ENCODE measurements around the gene ANXA5.

DNA sequence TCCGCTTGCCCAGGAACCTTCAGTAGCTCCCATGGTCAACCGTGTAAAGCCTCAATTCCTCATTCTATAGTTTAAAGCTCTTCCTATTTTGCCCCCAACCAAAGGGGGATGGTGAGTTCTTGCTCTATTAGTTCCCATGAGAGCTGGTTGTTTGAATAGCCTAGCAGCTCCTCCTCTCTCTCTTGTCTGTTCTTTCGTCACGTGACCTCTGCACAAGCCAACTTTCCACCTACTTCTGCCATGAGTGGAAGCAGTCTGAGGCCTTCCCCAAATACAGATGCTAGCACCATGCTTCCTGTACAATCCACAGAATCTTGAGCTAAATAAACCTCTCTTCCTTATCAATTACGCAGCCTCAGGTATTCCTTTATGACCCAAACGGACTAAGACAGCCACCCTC, 42.8 kb downstream of the ANXA5 start:
- TF ChIP-seq, protein P1, sequence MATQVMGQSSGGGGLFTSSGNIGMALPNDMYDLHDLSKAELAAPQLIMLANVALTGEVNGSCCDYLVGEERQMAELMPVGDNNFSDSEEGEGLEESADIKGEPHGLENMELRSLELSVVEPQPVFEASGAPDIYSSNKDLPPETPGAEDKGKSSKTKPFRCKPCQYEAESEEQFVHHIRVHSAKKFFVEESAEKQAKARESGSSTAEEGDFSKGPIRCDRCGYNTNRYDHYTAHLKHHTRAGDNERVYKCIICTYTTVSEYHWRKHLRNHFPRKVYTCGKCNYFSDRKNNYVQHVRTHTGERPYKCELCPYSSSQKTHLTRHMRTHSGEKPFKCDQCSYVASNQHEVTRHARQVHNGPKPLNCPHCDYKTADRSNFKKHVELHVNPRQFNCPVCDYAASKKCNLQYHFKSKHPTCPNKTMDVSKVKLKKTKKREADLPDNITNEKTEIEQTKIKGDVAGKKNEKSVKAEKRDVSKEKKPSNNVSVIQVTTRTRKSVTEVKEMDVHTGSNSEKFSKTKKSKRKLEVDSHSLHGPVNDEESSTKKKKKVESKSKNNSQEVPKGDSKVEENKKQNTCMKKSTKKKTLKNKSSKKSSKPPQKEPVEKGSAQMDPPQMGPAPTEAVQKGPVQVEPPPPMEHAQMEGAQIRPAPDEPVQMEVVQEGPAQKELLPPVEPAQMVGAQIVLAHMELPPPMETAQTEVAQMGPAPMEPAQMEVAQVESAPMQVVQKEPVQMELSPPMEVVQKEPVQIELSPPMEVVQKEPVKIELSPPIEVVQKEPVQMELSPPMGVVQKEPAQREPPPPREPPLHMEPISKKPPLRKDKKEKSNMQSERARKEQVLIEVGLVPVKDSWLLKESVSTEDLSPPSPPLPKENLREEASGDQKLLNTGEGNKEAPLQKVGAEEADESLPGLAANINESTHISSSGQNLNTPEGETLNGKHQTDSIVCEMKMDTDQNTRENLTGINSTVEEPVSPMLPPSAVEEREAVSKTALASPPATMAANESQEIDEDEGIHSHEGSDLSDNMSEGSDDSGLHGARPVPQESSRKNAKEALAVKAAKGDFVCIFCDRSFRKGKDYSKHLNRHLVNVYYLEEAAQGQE (IDR thresholded peaks at IDR 0.05; ENCODE audit: low read depth, low read length), result no peak
- TF ChIP-seq SIN3A (IDR thresholded peaks at IDR 0.05; ENCODE audit: borderline replicate concordance, low read depth, low read length) (no peak), YY1 (IDR thresholded peaks at IDR 0.05; ENCODE audit: low read depth) (no peak), GABPA (IDR thresholded peaks at IDR 0.05; ENCODE audit: low read depth) (no peak), NFIC (IDR thresholded peaks at IDR 0.05; ENCODE audit: borderline replicate concordance) (no peak), RAD21 (IDR thresholded peaks at IDR 0.05; ENCODE audit: low read length) (no peak), SMC3 (IDR thresholded peaks at IDR 0.05; ENCODE audit: low read depth, low read length) (no peak), RCOR1 (IDR thresholded peaks at IDR 0.05; ENCODE audit: low read length) (no peak)
- TF ChIP-seq, protein P2, sequence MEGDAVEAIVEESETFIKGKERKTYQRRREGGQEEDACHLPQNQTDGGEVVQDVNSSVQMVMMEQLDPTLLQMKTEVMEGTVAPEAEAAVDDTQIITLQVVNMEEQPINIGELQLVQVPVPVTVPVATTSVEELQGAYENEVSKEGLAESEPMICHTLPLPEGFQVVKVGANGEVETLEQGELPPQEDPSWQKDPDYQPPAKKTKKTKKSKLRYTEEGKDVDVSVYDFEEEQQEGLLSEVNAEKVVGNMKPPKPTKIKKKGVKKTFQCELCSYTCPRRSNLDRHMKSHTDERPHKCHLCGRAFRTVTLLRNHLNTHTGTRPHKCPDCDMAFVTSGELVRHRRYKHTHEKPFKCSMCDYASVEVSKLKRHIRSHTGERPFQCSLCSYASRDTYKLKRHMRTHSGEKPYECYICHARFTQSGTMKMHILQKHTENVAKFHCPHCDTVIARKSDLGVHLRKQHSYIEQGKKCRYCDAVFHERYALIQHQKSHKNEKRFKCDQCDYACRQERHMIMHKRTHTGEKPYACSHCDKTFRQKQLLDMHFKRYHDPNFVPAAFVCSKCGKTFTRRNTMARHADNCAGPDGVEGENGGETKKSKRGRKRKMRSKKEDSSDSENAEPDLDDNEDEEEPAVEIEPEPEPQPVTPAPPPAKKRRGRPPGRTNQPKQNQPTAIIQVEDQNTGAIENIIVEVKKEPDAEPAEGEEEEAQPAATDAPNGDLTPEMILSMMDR (IDR thresholded peaks at IDR 0.05), result no peak
